HepG2 (cell line): ENCODE results near the gene OMG. TPM values are rescaled to one million over a fixed set of nuclear protein-coding genes. Genes with fewer than 3 reads are reported as not detected.

Source experiments
- ATAC-seq: fragments of 200-7000 bp; cut with Tn5 transposase; 3 replicates; pipeline ENCODE4 v1.9.1; 2020; ENCODE audit warnings: mild to moderate bottlenecking, moderate library complexity
- BruUV-seq: library from RNA; stranded (reverse); fragments of 400-500 nt; replicated peaks from 2 replicates; lab custom pipeline; 2021; lab: Mats Ljungman, UMichigan
- CTCF ChIA-PET: fragments of 300-600 bp; formaldehyde crosslinking; extraction: SDS; loops from one replicate; lab custom pipeline; 2021; ENCODE audit warnings: low total read pairs, inconsistent platforms, low intra/inter-chr PET ratio; lab: Yijun Ruan, JAX
- POLR2A ChIA-PET: fragments of 350-600 bp; sonication (Branson Sonifier 250); formaldehyde crosslinking; loops from one replicate; lab custom pipeline; 2020; ENCODE audit warnings: antibody characterized with exemption, inconsistent platforms; lab: Yijun Ruan, JAX
- DNase-seq: peaks from one replicate; pipeline ENCODE4 v3.0.0-alpha.2; 2015; ENCODE audit warnings: low spot score
- FAIRE-seq: peaks from 3 replicates; lab custom pipeline; 2011; peaks lifted over from hg19 to GRCh38; lab: Jason Lieb, UNC
- H2AFZ ChIP-seq: one replicate; pipeline ENCODE4 v1.6.1; 2011; ENCODE audit warnings: low read length, inconsistent platforms
- H3K27ac ChIP-seq: fragments of 300-600 bp; 3 replicates; pipeline ENCODE4 v1.8.0; 2011; ENCODE audit warnings: mixed run types, mild to moderate bottlenecking, mixed read lengths, low read length, inconsistent platforms; ENCODE audit not compliant: insufficient read depth; ENCODE audit errors: extremely low read length
- H3K27me3 ChIP-seq, 2 experiments: fragments of 200-600 bp in 1 of 2; 2 replicates in 1 of 2; 3 replicates in 1 of 2; pipeline versions ENCODE4 v1.6.0 to v1.8.0; 2011; ENCODE audit warnings: low read length in 2 of 2, mild to moderate bottlenecking in 2 of 2, moderate library complexity in 2 of 2, inconsistent platforms in 1 of 2; ENCODE audit not compliant: insufficient read depth in 2 of 2, control insufficient read depth in 1 of 2
- H3K36me3 ChIP-seq, 2 experiments: fragments of 200-600 bp in 1 of 2; replicated peaks in 1 of 2; 2 replicates in 1 of 2; 3 replicates in 1 of 2; pipeline versions ENCODE4 v1.5.1 to v1.8.0; 2011; ENCODE audit warnings: low read length in 2 of 2, inconsistent platforms in 1 of 2; ENCODE audit not compliant: insufficient read depth in 2 of 2, control insufficient read depth in 1 of 2
- H3K4me1 ChIP-seq: 2 replicates; pipeline ENCODE4 v1.5.1; 2012; ENCODE audit warnings: low read length, inconsistent platforms; ENCODE audit not compliant: insufficient read depth
- H3K4me2 ChIP-seq: 2 replicates; pipeline ENCODE4 v1.6.0; 2011; ENCODE audit warnings: low read depth, low read length, inconsistent platforms
- H3K4me3 ChIP-seq, 3 experiments: fragments of 200-600 bp in 1 of 3; sonication (generic), shearing (Covaris generic) in 1 of 3; replicated peaks in 1 of 3; 2 replicates each; pipeline ENCODE4 v1.5.1; 2011 to 2016; ENCODE audit warnings: low read length in 3 of 3, inconsistent platforms in 2 of 3, low read depth in 2 of 3, mild to moderate bottlenecking in 2 of 3, control low read depth in 1 of 3, mixed read lengths in 1 of 3; ENCODE audit not compliant: insufficient read depth in 1 of 3
- H3K79me2 ChIP-seq: one replicate; pipeline ENCODE4 v1.6.1; 2011; ENCODE audit warnings: low read length, inconsistent platforms; ENCODE audit not compliant: insufficient read depth
- H3K9ac ChIP-seq: 2 replicates; pipeline ENCODE4 v1.6.0; 2011; ENCODE audit warnings: mild to moderate bottlenecking, low read depth, low read length, inconsistent platforms; ENCODE audit not compliant: insufficient read depth
- H3K9me3 ChIP-seq: 2 replicates; pipeline ENCODE4 v1.5.1; 2012; ENCODE audit warnings: mild to moderate bottlenecking, low read length
- H4K20me1 ChIP-seq: 2 replicates; pipeline ENCODE4 v1.6.0; 2011; ENCODE audit warnings: inconsistent platforms, mild to moderate bottlenecking, low read length, moderate library complexity; ENCODE audit not compliant: insufficient read depth
- EHMT2 ChIP-seq: fragments of 200-600 bp; sonication (generic); IDR thresholded peaks from 2 replicates; pipeline ENCODE4 v1.7.0; 2017; ENCODE audit warnings: antibody characterized with exemption, low read depth, low read length, borderline replicate concordance
- HNF4A ChIP-seq: sonication (generic); formaldehyde crosslinking; IDR thresholded peaks from 2 replicates; pipeline ENCODE4 v1.4.0; 2020; ENCODE audit warnings: missing genetic modification reagents
- HNF4G ChIP-seq, 2 experiments: sonication (generic) in 1 of 2; formaldehyde crosslinking in 1 of 2; IDR thresholded peaks; 2 replicates each; pipeline versions ENCODE4 v1.4.0 to v1.6.1; 2011 to 2020; ENCODE audit warnings: borderline replicate concordance in 2 of 2, low read depth in 2 of 2, mild to moderate bottlenecking in 2 of 2, low read length in 1 of 2, missing genetic modification reagents in 1 of 2, moderate library complexity in 1 of 2
- MZF1 ChIP-seq: sonication (generic); formaldehyde crosslinking; IDR thresholded peaks from 2 replicates; pipeline ENCODE4 v1.8.1; 2023; ENCODE audit warnings: mild to moderate bottlenecking, missing genetic modification reagents, borderline replicate concordance
- POLR2AphosphoS5 ChIP-seq: IDR thresholded peaks from 2 replicates; pipeline ENCODE4 v1.6.1; 2012; ENCODE audit warnings: low read depth, low read length
- RBM22 ChIP-seq: fragments of 200-400 bp; formaldehyde crosslinking; optimal IDR thresholded peaks from 2 replicates; pipeline ENCODE3; 2017; ENCODE audit warnings: mild to moderate bottlenecking, low read length, moderate library complexity
- ZNF101 ChIP-seq: sonication (generic); formaldehyde crosslinking; IDR thresholded peaks from 2 replicates; pipeline ENCODE4 v1.4.0; 2020; ENCODE audit warnings: mild to moderate bottlenecking, low read depth, missing genetic modification reagents, borderline replicate concordance
- ZNF143 ChIP-seq: sonication (generic); formaldehyde crosslinking; IDR thresholded peaks from 2 replicates; pipeline ENCODE4 v1.4.0; 2020; ENCODE audit warnings: missing genetic modification reagents
- ZNF234 ChIP-seq: sonication (generic); formaldehyde crosslinking; conservative IDR thresholded peaks from 2 replicates; pipeline ENCODE4 v1.5.1; 2020; ENCODE audit warnings: mild to moderate bottlenecking, missing genetic modification reagents
- ZNF644 ChIP-seq: IDR thresholded peaks from 2 replicates; pipeline ENCODE4 v1.6.1; 2016; ENCODE audit warnings: low read depth
- ZSCAN9 ChIP-seq: IDR thresholded peaks from 2 replicates; pipeline ENCODE4 v1.6.1; 2016; ENCODE audit warnings: borderline replicate concordance
- WGBS: methylation state at CpG from one replicate; pipeline ENCODE4 v1.1.6; 2017; ENCODE audit warnings: low lambda C conversion rate; 5-methylcytosine and 5-hydroxymethylcytosine counted together
- in situ Hi-C: cut with HindIII; loops from 2 replicates; pipeline ENCODE4 v1.10.0; 2017; ENCODE audit warnings: low pct_unique_long_range_greater_than_20kb; ENCODE audit not compliant: extremely low pct_ligation_motif_present
- intact Hi-C: fragments of 100-400 bp; cut with micrococcal nuclease; formaldehyde crosslinking; loops from one replicate; pipeline ENCODE4 v1.10.0; 2022; ENCODE audit not compliant: unreplicated experiment
- polyA plus RNA-seq, 8 experiments: library from polyadenylated mRNA; depleted of rRNA in 3 of 8; stranded (reverse) in 7 of 8; unstranded in 1 of 8; fragments of >200 nt; fragmentation: Illumina TruSeq in 4 of 8; extraction: Trizol in 4 of 8; gene quantifications; 2 replicates each; pipeline versions ENCODE4 v1.2.1 to v1.2.3, GENCODE V29; 2011 to 2016; ENCODE audit warnings: low read depth in 4 of 8, missing spikeins in 1 of 8, mixed read lengths in 1 of 8; ENCODE audit not compliant: insufficient read depth in 1 of 8
- total RNA-seq, 5 experiments: library from RNA; depleted of rRNA; stranded (reverse); fragments of >200 nt; fragmentation: Illumina TruSeq; extraction: Trizol; gene quantifications; 2 replicates each; pipeline ENCODE4 v1.2.3, GENCODE V29; 2016; ENCODE audit warnings: low read depth in 1 of 5
- TF ChIP-seq, protein P1 (sequence below): IDR thresholded peaks from 2 replicates; pipeline ENCODE4 v1.6.1; 2016; ENCODE audit warnings: mild to moderate bottlenecking, missing biosample characterization, missing genetic modification reagents
- TF ChIP-seq, protein P2 (sequence below): sonication (generic); formaldehyde crosslinking; IDR thresholded peaks from 2 replicates; pipeline ENCODE4 v1.8.0; 2022; ENCODE audit warnings: mild to moderate bottlenecking, missing genetic modification reagents
- TF ChIP-seq, protein P3 (sequence below): sonication (generic); formaldehyde crosslinking; IDR thresholded peaks from 2 replicates; pipeline ENCODE4 v1.9.0; 2021; ENCODE audit warnings: mild to moderate bottlenecking, missing genetic modification reagents

OMG gene
- total and polyA plus RNA-seq, 2 of the 13 experiments (the other 11 are each of a cell fraction or from before 2014, with no cell fraction given) = not detected

DNA sequence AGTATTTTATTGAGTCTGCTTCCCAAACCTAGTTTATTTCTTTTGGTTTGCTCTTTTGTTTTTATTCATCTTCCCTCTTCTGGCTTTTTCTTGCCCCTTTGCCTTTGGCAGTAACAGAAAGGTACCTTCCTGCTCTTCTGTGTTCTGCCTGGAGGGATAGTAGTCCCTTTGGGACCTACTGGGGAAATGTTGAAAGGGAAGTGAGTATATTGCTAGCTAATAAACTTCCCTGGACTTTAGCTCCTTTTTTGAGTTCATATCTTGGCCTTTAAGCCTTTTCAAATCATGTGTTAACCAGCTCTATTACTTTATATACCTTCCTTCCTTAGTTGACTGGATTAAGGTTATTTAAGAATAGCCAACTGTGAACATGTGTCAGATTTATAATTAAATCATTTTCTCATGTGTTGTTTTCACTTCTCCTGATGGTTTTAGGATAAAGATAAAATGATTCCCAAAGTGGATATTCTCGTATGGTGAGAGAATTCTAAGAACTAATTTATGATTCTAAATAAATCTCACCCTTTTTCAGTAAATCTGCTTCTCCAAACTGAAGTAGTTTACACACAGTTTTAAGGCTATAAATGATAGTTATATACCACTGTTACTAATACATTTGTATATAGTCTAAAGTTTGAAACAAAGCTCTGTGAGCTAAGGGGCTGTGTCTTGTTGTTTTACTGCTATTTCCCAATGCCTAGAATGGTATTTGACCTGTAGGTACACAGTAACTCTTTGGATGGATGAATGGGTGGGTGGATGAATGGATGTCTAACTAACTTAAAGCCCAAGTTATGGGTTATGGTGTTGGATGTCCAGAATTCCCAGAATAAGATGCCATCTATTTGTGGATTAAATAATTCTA lies 45.7 kb downstream of the OMG start (continued):
- TF ChIP-seq POLR2AphosphoS5 = no peak
- TF ChIP-seq MZF1 (CRISPR knock-in tag) = no peak
- TF ChIP-seq HNF4G (IDR thresholded peaks at IDR 0.05; ENCODE audit: borderline replicate concordance, low read depth, low read length) = no peak
- TF ChIP-seq HNF4G (CRISPR knock-in tag; IDR thresholded peaks at IDR 0.05; ENCODE audit: borderline replicate concordance, low read depth) = no peak
- TF ChIP-seq ZNF101 (CRISPR knock-in tag) = no peak
- TF ChIP-seq ZSCAN9 (CRISPR knock-in tag) = no peak
- TF ChIP-seq ZNF644 (CRISPR knock-in tag) = 0 out of 2 replicates have a peak, but pooled peaks have one; percentile 51
- TF ChIP-seq HNF4A (CRISPR knock-in tag) = peak; percentile 33; the same call in 1 of the 2 replicates
- peak; percentile 66 for TF ChIP-seq EHMT2
- TF ChIP-seq, protein P1, sequence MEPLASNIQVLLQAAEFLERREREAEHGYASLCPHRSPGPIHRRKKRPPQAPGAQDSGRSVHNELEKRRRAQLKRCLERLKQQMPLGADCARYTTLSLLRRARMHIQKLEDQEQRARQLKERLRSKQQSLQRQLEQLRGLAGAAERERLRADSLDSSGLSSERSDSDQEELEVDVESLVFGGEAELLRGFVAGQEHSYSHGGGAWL (CRISPR knock-in tag) = no peak
- TF ChIP-seq, protein P2, sequence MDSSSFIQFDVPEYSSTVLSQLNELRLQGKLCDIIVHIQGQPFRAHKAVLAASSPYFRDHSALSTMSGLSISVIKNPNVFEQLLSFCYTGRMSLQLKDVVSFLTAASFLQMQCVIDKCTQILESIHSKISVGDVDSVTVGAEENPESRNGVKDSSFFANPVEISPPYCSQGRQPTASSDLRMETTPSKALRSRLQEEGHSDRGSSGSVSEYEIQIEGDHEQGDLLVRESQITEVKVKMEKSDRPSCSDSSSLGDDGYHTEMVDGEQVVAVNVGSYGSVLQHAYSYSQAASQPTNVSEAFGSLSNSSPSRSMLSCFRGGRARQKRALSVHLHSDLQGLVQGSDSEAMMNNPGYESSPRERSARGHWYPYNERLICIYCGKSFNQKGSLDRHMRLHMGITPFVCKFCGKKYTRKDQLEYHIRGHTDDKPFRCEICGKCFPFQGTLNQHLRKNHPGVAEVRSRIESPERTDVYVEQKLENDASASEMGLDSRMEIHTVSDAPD (CRISPR knock-in tag) = no peak

DNA sequence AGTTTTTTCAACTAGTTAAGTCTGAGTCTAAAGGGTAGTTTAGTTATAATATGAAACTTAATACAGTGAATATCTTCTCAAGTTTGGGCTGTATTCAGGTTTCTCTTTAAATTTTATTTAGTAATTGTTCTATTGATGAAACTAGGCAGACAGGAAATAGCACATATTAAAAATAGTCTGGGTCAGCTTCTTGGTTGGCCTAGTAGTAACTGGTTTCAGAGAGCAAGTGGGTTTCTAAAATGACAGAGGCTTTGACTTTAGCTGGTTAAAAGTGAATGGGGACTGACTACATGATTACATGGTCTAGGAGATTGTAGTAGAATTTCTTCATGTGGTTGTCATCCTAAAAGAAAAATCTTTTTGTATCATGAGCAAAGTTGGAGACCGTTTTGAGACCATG lies 46.8 kb downstream of the OMG start:
- Histone ChIP-seq H3K36me3 (peaks cover 4 to 28% of the 10 kb centered on the region in 2 experiments), H3K4me1 (peaks cover 11% of the 10 kb centered on the region), H3K27me3 (no peaks in the 10 kb centered on the region; a peak in 1 of 5 replicates), H3K4me2 (no peak overlapping the region), H3K9ac (no peak overlapping the region), H3K4me3 (no peak overlapping the region), H3K79me2 (no peaks in the 10 kb centered on the region), H4K20me1 (no peaks in the 10 kb centered on the region), H2AFZ (no peak overlapping the region), H3K9me3 (no peaks in the 10 kb centered on the region), H3K27ac (no peak overlapping the region)
- intact Hi-C loops = no loop called here
- 94% methylated on average over 1 of the region's 1 CpG for WGBS
- FAIRE-seq (no peak), DNase-seq (no peak), ATAC-seq (no peak)
- CTCF ChIA-PET = no interaction called here
- in situ Hi-C loops = no loop called here
- POLR2A ChIA-PET = no interaction called here
- BruUV-seq = no TSS peak
- TF ChIP-seq ZNF234 (no peak), ZNF143 (no peak), RBM22 (no peak)
- TF ChIP-seq, protein P3, sequence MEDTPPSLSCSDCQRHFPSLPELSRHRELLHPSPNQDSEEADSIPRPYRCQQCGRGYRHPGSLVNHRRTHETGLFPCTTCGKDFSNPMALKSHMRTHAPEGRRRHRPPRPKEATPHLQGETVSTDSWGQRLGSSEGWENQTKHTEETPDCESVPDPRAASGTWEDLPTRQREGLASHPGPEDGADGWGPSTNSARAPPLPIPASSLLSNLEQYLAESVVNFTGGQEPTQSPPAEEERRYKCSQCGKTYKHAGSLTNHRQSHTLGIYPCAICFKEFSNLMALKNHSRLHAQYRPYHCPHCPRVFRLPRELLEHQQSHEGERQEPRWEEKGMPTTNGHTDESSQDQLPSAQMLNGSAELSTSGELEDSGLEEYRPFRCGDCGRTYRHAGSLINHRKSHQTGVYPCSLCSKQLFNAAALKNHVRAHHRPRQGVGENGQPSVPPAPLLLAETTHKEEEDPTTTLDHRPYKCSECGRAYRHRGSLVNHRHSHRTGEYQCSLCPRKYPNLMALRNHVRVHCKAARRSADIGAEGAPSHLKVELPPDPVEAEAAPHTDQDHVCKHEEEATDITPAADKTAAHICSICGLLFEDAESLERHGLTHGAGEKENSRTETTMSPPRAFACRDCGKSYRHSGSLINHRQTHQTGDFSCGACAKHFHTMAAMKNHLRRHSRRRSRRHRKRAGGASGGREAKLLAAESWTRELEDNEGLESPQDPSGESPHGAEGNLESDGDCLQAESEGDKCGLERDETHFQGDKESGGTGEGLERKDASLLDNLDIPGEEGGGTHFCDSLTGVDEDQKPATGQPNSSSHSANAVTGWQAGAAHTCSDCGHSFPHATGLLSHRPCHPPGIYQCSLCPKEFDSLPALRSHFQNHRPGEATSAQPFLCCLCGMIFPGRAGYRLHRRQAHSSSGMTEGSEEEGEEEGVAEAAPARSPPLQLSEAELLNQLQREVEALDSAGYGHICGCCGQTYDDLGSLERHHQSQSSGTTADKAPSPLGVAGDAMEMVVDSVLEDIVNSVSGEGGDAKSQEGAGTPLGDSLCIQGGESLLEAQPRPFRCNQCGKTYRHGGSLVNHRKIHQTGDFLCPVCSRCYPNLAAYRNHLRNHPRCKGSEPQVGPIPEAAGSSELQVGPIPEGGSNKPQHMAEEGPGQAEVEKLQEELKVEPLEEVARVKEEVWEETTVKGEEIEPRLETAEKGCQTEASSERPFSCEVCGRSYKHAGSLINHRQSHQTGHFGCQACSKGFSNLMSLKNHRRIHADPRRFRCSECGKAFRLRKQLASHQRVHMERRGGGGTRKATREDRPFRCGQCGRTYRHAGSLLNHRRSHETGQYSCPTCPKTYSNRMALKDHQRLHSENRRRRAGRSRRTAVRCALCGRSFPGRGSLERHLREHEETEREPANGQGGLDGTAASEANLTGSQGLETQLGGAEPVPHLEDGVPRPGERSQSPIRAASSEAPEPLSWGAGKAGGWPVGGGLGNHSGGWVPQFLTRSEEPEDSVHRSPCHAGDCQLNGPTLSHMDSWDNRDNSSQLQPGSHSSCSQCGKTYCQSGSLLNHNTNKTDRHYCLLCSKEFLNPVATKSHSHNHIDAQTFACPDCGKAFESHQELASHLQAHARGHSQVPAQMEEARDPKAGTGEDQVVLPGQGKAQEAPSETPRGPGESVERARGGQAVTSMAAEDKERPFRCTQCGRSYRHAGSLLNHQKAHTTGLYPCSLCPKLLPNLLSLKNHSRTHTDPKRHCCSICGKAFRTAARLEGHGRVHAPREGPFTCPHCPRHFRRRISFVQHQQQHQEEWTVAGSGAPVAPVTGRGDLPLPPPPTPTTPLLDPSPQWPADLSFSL (CRISPR knock-in tag) = no peak
